Panc1 (cell line): ENCODE results near the gene VWA8. TPM values are rescaled to one million over a fixed set of nuclear protein-coding genes. Genes with fewer than 3 reads are reported as not detected.

Experiments used
- ATAC-seq: fragments of 200-7000 bp; cut with Tn5 transposase; 2 replicates; pipeline ENCODE4 v1.9.1; 2020; ENCODE audit warnings: mild to moderate bottlenecking, moderate library complexity
- BruUV-seq: library from RNA; stranded (reverse); fragments of 400-500 nt; replicated peaks from 2 replicates; lab custom pipeline; 2021; lab: Mats Ljungman, UMichigan
- CTCF ChIA-PET: fragments of 300-600 bp; sonication (Branson Sonifier 250); formaldehyde crosslinking; loops from one replicate; lab custom pipeline; 2022; ENCODE audit warnings: antibody characterized with exemption; lab: Charles Lee
- POLR2A ChIA-PET: fragments of 300-600 bp; sonication (Branson Sonifier 250); formaldehyde crosslinking; loops from one replicate; lab custom pipeline; 2022; ENCODE audit warnings: antibody characterized with exemption; lab: Charles Lee
- DNase-seq: peaks from one replicate; pipeline ENCODE4 v3.0.0-alpha.2; 2010; ENCODE audit warnings: low read depth, low spot score
- H3K27ac ChIP-seq: 2 replicates; pipeline ENCODE4 v1.5.1; 2011; ENCODE audit warnings: mild to moderate bottlenecking, low read length, inconsistent platforms
- H3K27me3 ChIP-seq: fragments of 200-500 bp; sonication (Bioruptor generic); 2 replicates; pipeline ENCODE4 v1.6.0; 2014; ENCODE audit warnings: low read length, inconsistent platforms; ENCODE audit not compliant: control insufficient read depth, insufficient read depth
- H3K36me3 ChIP-seq: fragments of 200-500 bp; sonication (Bioruptor generic); 2 replicates; pipeline ENCODE4 v1.5.1; 2014; ENCODE audit warnings: inconsistent platforms, mild to moderate bottlenecking, low read length, moderate library complexity; ENCODE audit not compliant: control insufficient read depth, insufficient read depth
- H3K4me1 ChIP-seq: 2 replicates; pipeline ENCODE4 v1.5.1; 2011; ENCODE audit warnings: inconsistent platforms, mild to moderate bottlenecking, low read length, moderate library complexity; ENCODE audit not compliant: control insufficient read depth, insufficient read depth
- H3K4me3 ChIP-seq, 2 experiments: 2 replicates each; pipeline ENCODE4 v1.5.1; 2011 to 2012; ENCODE audit warnings: low read depth in 2 of 2, low read length in 2 of 2, mild to moderate bottlenecking in 2 of 2, inconsistent platforms in 1 of 2, moderate library complexity in 1 of 2
- H3K9me3 ChIP-seq: fragments of 200-500 bp; sonication (Bioruptor generic); 2 replicates; pipeline ENCODE4 v1.5.1; 2014; ENCODE audit warnings: low read depth, mild to moderate bottlenecking, inconsistent platforms, low read length, moderate library complexity; ENCODE audit not compliant: control insufficient read depth, insufficient read depth
- POLR2AphosphoS5 ChIP-seq: IDR thresholded peaks from 2 replicates; pipeline ENCODE4 v1.6.1; 2012; ENCODE audit warnings: mild to moderate bottlenecking, low read depth, low read length, moderate library complexity
- SIN3A ChIP-seq: IDR thresholded peaks from 2 replicates; pipeline ENCODE4 v1.6.1; 2012; ENCODE audit warnings: low read depth, mild to moderate bottlenecking, low read length, moderate library complexity, borderline replicate concordance; ENCODE audit not compliant: insufficient read depth
- TCF7L2 ChIP-seq: IDR thresholded peaks from 2 replicates; pipeline ENCODE4 v1.6.1; 2011; ENCODE audit warnings: mild to moderate bottlenecking, low read depth, low read length, inconsistent platforms
- in situ Hi-C: cut with HindIII; loops from 2 replicates; pipeline ENCODE4 v1.10.0; 2016; ENCODE audit warnings: low sequenced_read_pairs, low pct_unique_long_range_greater_than_20kb
- intact Hi-C: fragments of 100-400 bp; cut with micrococcal nuclease; formaldehyde crosslinking; loops from one replicate; pipeline ENCODE4 v1.10.0; 2022; ENCODE audit not compliant: unreplicated experiment
- total RNA-seq: library from RNA; stranded (reverse); gene quantifications from one replicate; pipeline ENCODE4 v1.2.1, GENCODE V29; 2021; ENCODE audit not compliant: unreplicated experiment
- TF ChIP-seq, protein P1 (sequence below): fragments of 450-650 bp; IDR thresholded peaks from 2 replicates; pipeline ENCODE4 v1.5.1; 2017; ENCODE audit warnings: mild to moderate bottlenecking
- TF ChIP-seq, protein P2 (sequence below), 2 experiments: IDR thresholded peaks; 2 replicates each; pipeline ENCODE4 v1.6.1; 2011 to 2012; ENCODE audit warnings: low read depth in 2 of 2, control low read depth in 1 of 2, low read length in 1 of 2, mild to moderate bottlenecking in 1 of 2, moderate library complexity in 1 of 2; ENCODE audit not compliant: insufficient read depth in 1 of 2

VWA8 gene
- total RNA-seq, 1 experiment from 2014 or later, result 11.2 TPM

DNA sequence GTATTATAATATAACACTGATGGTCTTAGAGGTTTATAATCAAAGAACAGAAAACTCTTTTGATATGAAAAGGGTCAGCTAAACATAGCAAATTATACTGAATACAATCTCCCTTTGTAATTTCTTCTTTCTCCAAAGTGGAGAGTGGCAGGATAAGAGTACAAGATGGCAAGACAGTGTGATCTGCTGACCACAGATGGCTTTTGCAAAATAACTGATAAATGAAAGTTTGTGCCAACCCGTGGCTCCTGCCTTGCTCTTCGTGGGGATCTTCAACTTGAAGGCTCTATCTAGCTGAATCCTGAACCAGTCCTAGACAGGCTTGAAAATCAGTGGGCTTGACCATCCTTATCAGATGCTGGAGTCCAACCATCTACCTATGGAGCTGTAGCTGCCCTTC is 185.7 kb downstream of the VWA8 start:
- no peaks in the 10 kb centered on the region; the same call in 1 of the 2 replicates for H3K36me3 ChIP-seq
- ATAC-seq, result no peak
- ChIA-PET POLR2A (no interaction called here), CTCF (no interaction called here)
- intact Hi-C loops (no loop called here), in situ Hi-C loops (no loop called here)
- BruUV-seq, result no TSS peak
- H3K27ac ChIP-seq, result no peak overlapping the region
- H3K9me3 ChIP-seq, result no peaks in the 10 kb centered on the region
- no peak for DNase-seq
- TF ChIP-seq POLR2AphosphoS5, result no peak
- TF ChIP-seq TCF7L2, result no peak
- TF ChIP-seq, protein P1, sequence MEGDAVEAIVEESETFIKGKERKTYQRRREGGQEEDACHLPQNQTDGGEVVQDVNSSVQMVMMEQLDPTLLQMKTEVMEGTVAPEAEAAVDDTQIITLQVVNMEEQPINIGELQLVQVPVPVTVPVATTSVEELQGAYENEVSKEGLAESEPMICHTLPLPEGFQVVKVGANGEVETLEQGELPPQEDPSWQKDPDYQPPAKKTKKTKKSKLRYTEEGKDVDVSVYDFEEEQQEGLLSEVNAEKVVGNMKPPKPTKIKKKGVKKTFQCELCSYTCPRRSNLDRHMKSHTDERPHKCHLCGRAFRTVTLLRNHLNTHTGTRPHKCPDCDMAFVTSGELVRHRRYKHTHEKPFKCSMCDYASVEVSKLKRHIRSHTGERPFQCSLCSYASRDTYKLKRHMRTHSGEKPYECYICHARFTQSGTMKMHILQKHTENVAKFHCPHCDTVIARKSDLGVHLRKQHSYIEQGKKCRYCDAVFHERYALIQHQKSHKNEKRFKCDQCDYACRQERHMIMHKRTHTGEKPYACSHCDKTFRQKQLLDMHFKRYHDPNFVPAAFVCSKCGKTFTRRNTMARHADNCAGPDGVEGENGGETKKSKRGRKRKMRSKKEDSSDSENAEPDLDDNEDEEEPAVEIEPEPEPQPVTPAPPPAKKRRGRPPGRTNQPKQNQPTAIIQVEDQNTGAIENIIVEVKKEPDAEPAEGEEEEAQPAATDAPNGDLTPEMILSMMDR, result no peak
- TF ChIP-seq, protein P2, sequence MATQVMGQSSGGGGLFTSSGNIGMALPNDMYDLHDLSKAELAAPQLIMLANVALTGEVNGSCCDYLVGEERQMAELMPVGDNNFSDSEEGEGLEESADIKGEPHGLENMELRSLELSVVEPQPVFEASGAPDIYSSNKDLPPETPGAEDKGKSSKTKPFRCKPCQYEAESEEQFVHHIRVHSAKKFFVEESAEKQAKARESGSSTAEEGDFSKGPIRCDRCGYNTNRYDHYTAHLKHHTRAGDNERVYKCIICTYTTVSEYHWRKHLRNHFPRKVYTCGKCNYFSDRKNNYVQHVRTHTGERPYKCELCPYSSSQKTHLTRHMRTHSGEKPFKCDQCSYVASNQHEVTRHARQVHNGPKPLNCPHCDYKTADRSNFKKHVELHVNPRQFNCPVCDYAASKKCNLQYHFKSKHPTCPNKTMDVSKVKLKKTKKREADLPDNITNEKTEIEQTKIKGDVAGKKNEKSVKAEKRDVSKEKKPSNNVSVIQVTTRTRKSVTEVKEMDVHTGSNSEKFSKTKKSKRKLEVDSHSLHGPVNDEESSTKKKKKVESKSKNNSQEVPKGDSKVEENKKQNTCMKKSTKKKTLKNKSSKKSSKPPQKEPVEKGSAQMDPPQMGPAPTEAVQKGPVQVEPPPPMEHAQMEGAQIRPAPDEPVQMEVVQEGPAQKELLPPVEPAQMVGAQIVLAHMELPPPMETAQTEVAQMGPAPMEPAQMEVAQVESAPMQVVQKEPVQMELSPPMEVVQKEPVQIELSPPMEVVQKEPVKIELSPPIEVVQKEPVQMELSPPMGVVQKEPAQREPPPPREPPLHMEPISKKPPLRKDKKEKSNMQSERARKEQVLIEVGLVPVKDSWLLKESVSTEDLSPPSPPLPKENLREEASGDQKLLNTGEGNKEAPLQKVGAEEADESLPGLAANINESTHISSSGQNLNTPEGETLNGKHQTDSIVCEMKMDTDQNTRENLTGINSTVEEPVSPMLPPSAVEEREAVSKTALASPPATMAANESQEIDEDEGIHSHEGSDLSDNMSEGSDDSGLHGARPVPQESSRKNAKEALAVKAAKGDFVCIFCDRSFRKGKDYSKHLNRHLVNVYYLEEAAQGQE (IDR thresholded peaks at IDR 0.05; ENCODE audit: insufficient read depth in 1 of 2, low read depth in 2 of 2, low read length in 1 of 2), result no peak
- TF ChIP-seq SIN3A, result no peak
- no peaks in the 10 kb centered on the region for H3K4me1 ChIP-seq
- no peak overlapping the region for H3K4me3 ChIP-seq
- H3K27me3 ChIP-seq, result no peaks in the 10 kb centered on the region

DNA sequence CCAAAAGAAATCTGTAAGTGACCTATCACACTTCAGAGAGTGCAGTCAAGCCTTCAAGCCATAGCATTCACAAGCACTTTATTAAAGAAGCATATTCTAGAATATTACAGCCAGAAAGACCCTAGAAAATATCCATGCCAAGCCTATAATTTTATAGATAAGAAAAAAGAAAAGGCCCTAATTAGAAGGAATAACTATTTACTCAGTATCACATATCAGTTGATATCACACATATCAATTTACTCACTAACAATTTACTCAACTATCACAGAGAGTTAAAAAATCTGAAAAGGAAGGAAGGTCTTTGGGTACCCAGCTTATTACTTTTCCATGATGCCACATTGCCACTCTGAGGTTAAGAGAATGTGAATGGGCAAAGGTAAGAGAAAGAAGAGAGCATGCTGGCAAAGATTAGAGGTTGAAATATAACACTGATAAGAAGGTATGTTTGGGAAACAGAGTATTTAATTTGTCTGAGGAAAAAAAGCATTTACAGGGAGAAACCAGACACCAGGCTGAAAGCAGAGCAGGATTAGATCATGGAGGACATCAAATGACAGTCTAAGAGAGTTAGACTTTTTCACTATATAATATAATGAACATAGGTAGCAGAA is 186.2 kb downstream of the VWA8 start:
- TF ChIP-seq TCF7L2 (no peak), POLR2AphosphoS5 (no peak), SIN3A (no peak)
- TF ChIP-seq, protein P2 (IDR thresholded peaks at IDR 0.05; ENCODE audit: insufficient read depth in 1 of 2, low read depth in 2 of 2, low read length in 1 of 2), result no peak
- TF ChIP-seq, protein P1, result no peak
- BruUV-seq, result no TSS peak
- CTCF ChIA-PET, result no interaction called here

More for the DNA sequence above, 186.2 kb downstream of the VWA8 start:
- H3K27ac ChIP-seq, result no peak overlapping the region
- ATAC-seq (no peak), DNase-seq (no peak)
- H3K27me3 ChIP-seq, result no peaks in the 10 kb centered on the region
- no peak overlapping the region for H3K4me3 ChIP-seq
- in situ Hi-C loops, result no loop called here
- no peaks in the 10 kb centered on the region for H3K9me3 ChIP-seq
- intact Hi-C loops, result no loop called here
- POLR2A ChIA-PET, result no interaction called here
- no peaks in the 10 kb centered on the region for H3K4me1 ChIP-seq
- H3K36me3 ChIP-seq, result no peaks in the 10 kb centered on the region; the same call in 1 of the 2 replicates
